HTR-8/SVneo (cell line): ENCODE data around the gene AFDN.

Experiments
- DNase-seq: peaks from one replicate; pipeline ENCODE4 v3.0.0; 2011; ENCODE audit warnings: low spot score, mixed read lengths; ENCODE audit not compliant: insufficient read length
- FAIRE-seq: peaks from 2 replicates; lab custom pipeline; 2011; peaks lifted over from hg19 to GRCh38; lab: Jason Lieb, UNC

Gene AFDN

DNA sequence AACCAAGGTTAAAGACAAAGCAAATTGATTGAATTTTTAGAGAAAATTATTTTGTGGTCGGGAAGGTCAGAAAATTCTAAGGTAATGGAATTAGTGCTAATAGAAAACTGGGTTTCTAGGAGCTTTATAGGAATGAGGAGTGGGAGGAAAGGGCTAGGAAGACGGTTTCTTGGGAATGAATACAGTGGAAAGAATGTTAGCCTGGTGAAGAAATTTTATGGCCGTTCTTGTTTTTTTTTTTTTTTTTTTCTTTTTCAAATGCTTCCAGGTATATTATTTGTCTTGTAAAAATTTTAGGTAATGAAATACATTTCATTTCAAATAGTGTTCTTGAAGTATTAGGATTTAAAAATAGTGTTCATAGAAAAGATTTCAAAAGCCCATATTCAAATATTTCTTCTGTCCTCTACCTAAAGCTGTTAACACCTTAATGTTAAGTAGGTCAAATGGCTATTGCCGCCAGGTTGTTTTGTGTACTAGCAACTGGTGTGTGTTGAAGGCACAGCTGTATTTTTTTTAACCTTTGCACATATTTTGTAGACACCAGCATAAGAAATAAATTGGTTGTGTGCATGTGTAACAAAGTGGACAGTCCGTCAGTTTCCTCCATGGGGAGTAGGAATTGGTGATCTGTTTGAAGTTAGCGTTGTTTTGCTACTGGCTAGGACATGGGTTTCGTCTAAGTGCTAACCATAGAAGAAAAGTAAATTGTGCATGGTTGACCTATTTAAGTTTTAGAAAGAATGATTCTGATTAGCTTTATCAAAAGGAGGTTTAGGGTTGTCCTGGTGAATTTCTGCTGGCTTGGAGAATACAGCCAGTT, 32.3 kb downstream of the AFDN start:
- no peak for DNase-seq
- no peak for FAIRE-seq

DNA sequence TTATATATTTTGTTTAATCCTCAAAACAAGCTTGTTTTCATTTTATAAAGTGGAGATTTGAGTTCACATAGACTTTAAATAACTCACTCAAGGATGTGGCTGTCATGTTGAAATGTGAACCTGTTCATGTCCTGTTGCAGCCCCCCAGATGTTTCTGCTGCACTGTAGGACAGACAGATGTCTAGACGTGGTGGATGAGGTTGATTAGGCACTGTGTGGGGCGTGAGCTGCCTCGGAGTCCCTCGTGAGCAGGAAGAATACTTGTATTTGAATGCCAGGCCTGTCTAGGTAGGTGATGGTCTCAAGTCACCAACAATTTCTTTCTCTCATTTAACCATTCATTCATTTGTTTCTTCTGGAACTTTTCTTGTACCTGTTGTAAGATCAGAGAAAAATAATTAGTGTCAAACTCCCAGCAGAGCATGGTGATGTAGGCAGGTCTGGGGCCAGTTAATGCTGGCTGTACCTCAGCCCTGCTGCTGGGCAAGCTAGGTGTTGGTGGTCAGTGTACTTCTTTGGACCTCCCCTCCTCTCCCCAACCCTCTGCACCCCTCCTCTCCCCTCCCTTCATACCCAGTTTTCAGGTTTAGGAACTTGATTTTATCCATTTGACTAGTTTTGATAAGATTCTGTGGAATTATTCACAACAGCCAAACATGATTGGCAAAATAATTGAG, 34.0 kb downstream of the AFDN start:
- no peak for FAIRE-seq

DNA sequence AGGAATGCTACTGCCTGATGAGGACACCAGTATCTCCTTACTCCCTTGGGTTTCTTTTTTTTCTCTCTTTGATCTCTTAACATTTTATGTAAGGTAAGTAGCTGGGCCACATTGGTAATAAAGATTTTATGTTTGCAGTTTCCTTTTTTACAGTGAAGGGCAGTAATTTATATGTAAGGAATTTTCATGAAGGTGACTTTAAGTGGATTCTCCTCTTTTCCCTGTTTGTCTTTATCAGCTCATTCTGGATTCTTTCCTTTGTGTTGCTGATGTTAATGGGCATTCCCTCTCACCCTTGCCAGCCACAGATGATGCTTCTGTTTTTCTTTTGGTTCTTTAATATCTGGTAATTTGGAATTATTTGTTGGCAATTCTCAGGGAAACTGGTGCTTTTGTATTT, 34.7 kb downstream of the AFDN start:
- FAIRE-seq, result no peak
- no peak for DNase-seq

More for the DNA sequence above, 34.0 kb downstream of the AFDN start:
- DNase-seq, result no peak

DNA sequence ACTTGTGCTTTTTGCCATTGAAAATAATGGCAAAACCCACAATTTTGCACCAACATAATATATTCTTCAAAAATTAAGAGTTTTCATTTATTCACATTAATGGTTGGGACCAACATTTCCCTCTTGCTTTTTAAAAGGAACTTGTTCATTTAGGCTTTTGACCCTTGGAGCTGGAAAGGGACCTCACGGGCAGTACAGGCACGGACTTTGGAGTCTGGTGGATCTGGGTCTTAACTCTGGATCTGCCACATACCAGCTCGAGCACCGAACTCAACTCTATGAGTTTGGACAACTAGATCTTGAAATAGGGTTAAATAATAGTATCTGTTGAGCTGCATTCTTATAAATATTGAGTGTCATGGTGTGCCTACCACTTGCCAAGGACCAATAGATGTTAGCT, 37.2 kb downstream of the AFDN start:
- FAIRE-seq, result no peak
- no peak for DNase-seq

DNA sequence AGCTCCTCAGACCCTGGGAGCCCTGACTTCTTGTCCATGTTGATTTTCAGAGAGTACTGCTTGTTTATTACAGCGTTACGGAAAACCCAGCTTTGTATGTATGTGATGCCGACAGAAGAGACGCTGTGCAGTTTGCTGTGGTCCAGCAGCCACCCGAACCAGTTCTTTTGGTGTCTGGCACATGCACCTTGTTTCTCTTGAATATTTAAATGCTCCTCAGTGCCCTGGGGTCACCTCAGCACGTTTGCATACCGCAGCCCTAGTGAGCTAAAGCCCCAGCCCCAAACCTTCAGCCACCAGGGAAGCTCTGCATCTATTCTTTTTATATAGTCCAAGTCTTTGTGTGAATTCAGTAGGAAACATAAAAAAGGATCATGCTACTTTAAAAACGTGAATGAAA, 39.9 kb downstream of the AFDN start:
- DNase-seq (no peak), FAIRE-seq (no peak)

DNA sequence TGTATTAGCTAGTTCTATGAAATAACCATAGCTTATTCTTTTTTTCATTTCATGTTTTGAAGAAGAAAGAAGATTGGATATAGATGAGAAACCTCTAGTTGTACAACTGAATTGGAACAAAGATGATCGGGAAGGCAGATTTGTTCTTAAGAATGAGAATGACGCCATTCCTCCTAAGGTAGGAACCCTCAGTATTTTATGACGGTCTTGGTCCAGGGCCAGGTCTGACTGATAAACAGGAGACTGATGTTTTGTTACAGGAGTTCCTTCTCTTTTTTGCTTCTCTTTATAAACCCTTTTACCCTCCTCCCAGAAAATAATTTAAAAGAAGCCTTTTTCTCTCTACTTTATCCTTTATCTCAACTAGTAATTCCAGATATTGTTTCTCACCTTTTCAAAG, 43.6 kb downstream of the AFDN start:
- DNase-seq, result no peak
- FAIRE-seq, result no peak

DNA sequence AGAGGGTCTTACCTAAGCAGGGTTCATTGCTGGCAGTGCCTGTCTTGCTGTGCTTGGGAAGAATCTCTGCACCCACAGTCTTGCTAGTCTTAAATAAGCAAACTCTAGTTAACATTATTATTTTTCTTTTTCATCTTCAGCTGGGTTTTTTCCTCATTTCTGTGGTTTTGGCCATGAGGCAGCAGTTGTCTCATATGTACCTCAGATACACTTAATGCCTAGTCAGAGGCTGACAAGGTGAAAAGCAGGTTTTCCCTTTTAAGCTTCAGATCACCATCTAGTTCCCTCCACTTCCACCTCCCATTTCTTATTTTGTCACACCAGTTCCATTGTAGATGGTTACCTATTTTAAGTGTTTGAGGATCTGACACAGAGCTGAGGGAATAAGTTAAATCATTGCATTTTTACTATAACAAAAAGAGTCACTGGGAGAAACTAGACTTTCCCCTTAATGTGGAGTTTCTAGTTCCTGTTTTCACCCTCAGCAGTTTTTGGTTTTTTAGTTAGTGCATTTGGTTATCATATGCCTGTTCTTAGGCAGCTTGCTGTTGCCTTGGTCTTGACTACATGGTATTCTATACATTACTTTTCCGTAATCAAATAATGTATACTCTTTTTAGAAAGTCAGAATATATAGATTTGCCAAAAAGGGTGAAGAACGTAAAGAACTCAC, 46.0 kb downstream of the AFDN start:
- no peak for FAIRE-seq
- no peak for DNase-seq

DNA sequence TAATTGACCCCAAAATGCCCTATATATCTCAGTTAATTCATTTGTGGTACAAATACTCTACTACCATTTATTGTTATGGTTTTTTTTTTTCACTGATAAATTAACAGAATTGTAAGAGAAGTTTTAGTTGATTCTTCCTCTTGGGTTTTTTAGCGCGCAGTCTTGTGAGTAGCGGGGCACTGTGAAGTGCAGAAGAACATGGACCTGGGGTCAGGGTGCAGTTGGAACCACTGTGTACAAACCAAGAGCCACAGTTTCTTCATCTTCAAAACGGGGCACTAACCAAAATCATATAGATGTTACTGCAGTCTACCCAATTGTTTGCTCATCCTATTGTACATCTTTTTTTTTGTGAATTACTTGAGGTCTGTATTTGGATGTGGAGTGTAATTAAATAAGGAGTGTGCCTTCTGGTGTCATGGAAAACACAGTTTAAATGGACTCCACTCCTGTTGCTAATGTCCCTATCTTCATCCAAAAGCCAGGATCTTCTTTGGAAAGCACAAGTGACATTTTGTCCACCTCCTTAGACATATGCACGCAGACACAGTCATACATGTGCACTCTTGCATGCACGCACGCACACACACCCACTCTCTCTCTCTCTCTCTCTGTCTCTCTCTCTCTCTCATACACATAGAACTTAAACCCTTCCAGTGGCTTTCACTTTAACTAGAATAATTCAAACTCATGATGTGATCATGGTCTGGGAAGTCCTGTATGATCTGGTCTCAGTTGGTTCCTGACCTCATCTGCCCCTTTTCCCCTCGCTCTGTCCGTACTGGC, 51.5 kb downstream of the AFDN start:
- FAIRE-seq (no peak), DNase-seq (no peak)

DNA sequence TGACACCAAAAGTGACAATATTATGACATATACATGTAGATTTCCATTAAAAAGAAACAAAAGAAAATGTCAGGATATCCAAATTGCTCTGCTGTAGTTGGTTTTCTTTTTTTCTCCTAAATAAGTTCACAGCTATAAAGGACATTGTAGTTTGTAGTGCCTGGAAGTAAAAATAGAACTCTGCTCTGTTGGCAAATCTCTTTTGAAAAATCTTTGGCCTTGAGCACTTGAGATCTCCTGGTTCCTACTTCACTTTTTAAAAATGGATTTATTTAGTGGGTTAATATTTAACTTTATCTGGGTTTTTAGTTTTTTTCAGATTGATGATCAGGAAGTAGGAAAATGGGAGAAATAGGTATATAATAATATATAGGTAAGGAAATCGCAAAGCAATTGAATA, 52.9 kb downstream of the AFDN start:
- no peak for DNase-seq
- FAIRE-seq, result no peak

DNA sequence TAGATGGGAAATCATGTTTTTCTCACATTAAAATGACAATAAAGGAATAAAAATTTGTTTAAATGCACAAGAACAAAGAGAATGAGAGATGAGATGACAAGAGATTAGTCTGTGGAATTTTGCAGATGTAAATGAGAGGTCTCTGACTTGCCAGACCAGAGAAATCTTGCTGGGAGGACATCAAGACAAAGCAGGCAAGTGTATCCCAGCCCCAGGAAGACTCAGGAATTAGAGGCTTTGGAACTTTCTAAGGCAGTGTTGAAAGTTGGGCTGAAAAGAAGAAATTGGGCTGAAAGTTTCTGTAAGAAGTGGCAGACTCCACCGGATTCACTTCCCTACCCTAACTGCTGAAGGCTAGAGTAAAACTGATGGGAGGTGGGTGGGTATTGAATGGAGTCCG, 54.6 kb downstream of the AFDN start:
- DNase-seq (no peak), FAIRE-seq (no peak)

DNA sequence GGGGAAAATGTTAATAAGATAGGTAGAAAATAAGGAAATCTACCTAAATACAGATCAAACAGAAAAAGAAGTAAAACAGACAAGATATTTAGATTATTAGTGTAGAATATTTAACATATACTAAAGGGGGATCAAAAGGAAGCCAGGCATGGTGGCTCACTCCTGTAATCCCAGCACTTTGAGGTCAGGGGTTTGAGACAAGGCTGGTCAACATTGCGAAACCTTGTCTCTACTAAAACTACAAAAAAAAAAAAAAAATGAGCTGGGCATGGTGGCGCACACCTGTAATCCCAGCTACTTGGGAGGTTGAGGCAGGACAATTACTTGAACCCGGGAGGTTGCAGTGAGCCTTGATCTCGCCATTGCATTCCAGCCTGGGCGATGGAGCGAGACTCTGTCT, 55.5 kb downstream of the AFDN start:
- no peak for DNase-seq

DNA sequence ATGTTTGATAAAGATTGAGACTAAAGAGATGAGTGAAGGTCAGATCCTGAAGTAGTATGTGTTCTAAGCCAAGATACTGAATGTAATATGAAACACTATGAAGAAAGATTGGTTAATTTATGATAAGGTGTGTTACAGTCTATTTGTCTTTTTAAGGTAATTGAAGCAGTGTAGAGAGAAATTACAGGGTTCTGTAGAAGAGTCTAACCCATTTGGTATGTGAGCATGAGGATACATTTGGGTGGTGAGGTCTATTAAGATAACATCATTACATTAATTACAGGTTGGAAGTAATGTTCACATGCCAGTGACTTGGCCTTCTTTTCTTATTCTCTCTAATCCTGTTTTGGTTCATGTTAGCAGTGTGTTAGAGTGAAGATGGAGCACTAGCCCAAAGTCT, 61.4 kb downstream of the AFDN start:
- FAIRE-seq (no peak), DNase-seq (no peak)

More for the DNA sequence above, 55.5 kb downstream of the AFDN start:
- no peak for FAIRE-seq

DNA sequence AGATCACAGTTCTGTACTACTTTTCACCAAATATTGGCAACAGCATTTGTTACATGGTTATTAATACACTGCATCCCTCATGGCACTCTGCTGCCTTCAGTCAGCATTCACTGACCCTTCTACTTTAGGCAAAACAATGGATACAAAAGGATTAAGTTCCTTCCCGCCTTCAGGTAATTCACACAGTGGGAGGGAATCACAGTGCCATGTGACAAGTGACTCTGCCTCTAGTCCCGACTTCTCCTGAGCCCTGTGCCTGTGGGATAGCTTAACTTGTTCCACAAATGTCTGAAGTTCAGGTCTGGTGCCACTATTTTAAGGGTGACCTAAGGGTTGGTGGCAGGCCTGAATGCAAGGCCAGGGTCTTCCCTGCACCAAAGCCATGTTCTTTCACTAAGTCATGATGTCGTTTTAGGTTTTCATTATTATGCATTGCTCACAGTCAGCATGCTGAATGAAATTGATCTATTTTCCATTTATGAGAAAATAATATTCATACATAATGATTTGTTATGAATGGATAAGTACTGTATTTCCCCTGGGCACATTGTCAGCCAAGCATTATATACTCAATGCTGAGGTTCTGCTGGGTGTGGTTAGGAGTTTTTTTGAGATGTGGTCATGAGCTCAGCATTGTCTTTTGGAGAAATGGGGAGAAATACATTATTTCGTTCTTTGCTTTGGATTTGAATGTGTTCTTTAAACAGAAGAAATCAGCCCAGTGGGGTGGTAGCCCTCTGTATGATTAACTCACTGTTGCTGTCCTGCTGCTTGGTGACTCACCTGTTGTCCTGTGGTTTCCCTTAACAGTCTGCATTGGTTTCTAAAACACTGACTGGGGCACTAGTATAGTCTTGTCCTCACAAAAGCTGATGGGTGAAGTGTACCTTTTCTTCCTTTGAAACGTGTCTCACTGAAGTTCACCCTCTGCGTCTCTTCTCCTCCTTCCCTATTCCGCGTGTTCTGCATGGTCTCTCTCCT, 66.4 kb downstream of the AFDN start:
- no peak for DNase-seq
- FAIRE-seq, result no peak

DNA sequence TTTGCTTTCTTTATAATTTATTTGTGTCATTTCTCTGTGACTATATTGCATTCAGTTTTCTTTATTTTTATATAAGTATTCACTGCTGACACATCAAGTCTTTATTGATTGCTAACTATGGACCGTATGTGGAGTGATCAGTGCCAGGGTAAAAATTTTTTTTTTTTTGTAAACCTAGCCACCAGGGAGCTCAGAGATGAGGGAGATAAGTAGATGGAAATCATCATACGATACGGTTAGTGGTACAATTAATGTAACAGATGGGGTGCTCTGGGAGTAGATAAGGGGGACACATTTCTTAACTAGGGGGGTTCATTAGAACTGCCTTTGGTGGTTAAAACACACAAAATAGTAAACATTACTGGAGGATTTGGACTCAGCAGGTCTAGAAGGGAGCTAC, 68.3 kb downstream of the AFDN start:
- DNase-seq (no peak), FAIRE-seq (no peak)

DNA sequence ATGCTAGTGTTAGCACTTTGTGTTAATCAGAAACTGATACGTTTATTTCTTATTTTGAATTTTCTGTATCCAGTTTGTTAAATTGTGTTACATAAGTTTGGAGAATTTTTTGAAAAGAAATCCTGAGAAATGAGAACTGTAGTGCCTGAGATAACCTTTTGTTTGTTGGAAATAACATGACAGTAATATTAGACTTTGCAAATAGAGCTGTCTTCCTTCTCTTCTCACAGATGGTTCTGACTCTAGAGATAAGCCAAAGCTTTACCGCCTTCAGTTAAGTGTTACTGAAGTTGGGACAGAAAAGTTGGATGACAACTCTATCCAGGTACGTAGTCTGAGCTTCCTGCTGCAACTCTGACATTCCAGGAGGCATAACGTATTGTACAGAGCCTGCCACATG, 69.9 kb downstream of the AFDN start:
- FAIRE-seq, result no peak

DNA sequence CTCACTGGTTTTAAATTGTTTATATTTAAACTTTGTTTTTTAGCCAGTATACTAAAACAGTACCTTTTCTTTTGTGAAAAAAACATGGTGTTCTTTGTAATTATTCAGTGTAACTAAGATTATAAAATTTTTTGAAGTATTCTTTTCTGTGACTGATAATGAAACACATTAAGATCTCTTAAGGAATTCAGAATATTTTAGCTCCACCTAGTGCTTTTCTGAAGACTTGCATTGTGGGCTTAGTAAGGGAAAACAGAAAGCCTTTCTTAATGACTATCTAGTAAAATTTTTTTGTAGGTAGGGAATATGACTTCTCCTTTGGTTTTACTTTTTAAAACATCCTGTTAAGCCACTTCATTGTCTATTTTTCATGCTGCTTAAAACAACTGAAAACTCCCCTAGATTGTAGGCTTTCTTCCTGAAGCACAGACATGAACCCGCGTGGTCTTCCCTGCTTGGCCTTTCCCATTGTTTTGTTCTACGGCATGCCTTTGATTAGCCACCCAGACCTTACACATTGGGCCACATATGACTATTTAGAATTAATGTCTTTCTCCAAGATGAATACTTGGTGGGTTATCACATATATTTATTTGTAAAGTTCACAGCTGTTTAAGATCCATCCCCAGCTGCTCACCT, 72.1 kb downstream of the AFDN start:
- DNase-seq, result peak; percentile 12
- no peak for FAIRE-seq

More for the DNA sequence above, 69.9 kb downstream of the AFDN start:
- DNase-seq, result no peak

DNA sequence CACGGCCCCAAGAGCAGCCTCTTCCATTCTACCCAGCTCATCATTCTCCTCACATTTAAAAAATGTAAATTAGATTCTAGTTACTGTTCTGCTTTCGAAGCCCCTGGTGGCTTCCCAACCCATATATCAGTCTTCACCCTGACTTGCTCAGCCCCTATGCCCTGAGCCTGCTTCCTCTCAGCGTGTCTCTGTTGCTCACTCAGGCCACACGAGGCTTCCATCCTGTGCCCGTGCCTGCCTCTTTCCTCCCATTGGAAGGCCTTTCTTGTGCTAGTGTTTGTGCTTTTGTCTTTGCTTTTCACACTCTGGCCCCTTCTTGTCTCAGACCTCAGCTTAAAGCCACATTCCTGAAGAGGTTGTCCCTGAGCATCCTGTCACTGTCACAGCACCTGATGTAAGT, 78.1 kb downstream of the AFDN start:
- FAIRE-seq, result no peak
- no peak for DNase-seq

DNA sequence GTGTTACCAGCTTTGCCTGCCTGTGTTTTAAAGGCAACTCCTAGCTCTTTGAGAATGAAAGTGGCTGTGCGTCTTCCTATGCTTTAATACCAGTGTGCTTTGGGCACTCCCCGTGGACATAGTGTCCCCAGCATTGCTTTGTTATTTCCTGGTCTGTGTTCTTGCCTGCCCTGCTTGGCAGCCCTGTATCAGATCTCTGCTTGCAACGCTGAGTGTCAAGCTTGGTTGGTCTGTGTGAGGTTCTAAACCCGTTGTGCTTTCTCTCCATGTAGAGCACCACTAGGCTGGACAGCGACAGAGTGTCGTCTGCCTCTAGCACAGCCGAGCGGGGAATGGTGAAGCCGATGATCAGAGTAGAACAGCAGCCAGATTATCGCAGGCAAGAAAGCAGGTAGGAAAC, 80.2 kb downstream of the AFDN start:
- DNase-seq (no peak), FAIRE-seq (no peak)
